Measurements from ENCODE around the gene TSC22D1.

DNA sequence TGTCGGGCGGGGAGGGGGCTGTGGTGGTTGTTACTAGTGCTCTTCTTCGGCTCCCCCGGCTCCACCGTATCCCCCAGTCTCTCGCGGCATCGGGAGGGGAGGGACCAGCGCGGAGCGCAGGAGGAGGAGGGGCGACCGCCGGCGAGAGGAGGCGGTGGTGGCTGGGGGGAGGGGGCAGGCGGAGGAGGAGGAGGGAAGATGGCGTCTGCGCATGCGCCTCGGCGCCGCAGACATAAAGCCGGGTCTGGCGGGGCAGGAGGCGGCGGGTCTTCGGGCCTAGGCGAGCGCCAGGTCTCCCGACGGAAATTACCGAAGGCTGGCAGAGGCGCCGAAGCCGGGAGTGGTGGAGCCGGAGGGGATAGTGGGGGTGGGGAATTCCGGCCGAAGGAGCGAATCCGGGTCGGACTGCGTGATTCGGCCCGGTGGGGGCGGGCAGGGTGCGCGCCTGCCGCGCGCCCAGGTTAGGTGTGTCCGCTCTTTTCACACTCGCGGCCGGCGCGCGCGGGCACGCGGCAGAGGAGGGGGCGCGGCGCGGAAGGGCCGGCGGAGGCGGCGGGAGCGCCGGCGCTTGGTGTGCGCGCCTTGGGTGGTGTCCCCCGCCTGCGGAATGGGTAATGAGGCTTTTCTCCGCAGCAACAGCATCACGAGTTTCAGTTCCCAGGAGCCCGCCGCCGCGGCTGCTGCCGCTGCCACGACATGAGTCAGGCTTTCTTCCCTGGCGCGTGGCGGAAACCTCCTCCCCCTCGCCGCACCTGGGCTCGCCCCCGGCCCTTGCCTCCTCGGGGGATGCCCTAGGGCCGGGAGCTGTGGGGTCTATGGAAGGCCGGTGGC lies 1.3 kb upstream of the TSC22D1 start:
- TF ChIP-seq POLR2A (IDR thresholded peaks at IDR 0.05; ENCODE audit: low read length), result peak; percentile 90
- TF ChIP-seq GATA1 (IDR thresholded peaks at IDR 0.05; ENCODE audit: low read depth, low read length), result no peak
